ENCODE data around the gene MARCO.
"Not testable (repeated sequence)": the region's sequence is repeated elsewhere in the genome, so short reads cannot be mapped to it uniquely, and the experiment has no call there.

The MARCO gene

GRCh38 chr2:119008108-119008507 is 66.1 kb downstream of the MARCO start:
- DNase-seq: peak in 1 of 2 experiments; percentile 41

- DNase-seq: no peak
Measured at GRCh38 chr2:119009110-119009509, 67.1 kb downstream of the MARCO start.

GRCh38 chr2:119010336-119010735 is 68.3 kb downstream of the MARCO start:
- no peak for DNase-seq

- peak; percentile 9 to 84 for DNase-seq
Measured at GRCh38 chr2:119011162-119011909, 69.3 kb downstream of the MARCO start.

DNA sequence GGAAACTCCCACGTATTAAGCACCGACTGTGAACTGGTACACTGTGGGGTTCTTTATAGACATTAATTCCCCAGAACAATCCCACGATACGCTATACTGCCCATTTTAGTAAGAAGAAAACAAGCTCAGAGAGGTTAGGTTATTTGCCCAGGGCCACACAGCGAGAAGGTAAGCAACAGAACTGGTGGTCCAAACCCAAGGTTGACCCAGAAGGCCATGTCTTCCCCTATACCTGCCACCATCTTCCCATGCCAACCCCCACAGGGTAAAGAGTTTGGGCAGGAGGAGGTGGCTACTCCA is 69.9 kb downstream of the MARCO start:
- DNase-seq: no peak

- no peak for DNase-seq
Measured at GRCh38 chr2:119012345-119013301, 70.6 kb downstream of the MARCO start.

DNA sequence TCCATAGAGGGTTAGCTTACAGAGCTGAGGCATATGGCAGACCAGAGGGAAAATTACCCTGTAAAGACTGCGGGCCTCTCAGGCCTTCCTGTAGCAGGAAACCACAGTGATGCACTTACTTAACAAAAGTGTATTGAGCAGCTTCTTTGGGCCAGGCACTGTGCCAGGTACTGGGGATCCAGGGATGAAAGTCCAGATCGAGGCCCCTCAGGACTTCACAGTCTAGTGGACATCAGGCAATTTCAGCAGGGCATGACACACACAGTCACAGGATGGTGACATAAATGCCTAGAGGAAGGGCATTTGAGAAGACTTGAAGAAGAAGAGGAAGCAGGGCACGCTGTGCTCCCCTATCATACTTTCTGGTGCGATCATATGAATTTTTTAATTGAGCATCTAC is 71.7 kb downstream of the MARCO start:
- no peak for DNase-seq

DNA sequence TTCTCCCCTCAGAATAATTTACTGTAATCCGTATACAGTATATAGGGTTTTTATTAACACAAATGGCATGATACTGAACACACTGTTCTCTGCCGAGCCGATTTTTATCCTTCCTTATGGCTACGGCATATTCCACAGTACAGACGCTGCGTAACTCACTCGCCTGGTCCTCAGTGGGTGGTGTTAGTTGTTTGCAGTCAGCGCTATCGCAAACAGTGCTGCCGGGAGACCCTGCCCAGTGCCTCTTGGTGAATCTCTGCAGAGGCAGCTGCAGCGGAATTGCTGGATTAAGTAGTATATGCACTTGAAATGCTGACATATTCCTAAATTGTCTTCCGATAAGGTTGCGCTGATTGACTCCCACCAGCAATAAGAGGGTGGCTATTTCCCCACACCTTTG is 73.9 kb downstream of the MARCO start:
- DNase-seq: peak; percentile 13 to 69

GRCh38 chr2:119019521-119019920 is 77.5 kb downstream of the MARCO start:
- DNase-seq: no peak

DNA sequence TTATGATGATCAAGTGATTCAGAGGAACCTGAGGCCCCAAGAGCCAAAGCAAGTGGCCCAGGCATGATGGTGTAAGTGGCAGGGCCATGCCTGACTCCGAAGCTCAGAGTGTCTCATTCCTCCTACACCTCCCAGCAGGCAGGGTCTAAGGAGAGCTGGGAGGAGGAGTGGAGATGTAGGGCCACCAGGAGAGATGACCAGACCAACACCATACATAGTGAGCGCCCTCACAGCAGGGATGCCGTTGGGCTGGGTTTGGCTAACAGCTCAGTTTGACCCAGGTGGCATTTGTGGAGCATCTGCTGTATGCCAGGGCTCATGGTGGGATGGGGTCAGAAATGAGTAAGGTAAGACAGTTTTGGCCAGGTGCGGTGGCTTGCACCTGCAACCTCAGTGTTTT is 80.7 kb downstream of the MARCO start:
- no peak for DNase-seq

DNA sequence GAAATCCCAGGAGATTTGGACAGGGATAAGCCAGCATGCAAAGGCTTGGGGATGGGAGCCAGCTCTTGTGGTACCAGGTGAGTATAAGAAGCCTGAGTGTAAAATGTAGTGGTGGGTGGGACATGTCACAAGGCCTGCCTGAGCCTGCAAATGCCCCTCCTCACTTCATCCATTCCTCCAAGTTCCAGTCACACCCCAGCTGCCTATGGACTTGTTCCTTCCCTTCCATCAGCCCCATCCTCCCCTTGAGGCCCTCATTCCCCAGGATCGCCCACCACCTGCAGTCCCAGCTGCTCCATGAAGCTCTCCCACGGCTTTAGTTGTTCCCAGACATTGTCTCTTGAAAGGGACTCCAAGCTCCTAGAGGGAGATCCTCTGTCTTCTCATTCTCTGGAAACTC is 81.5 kb downstream of the MARCO start:
- peak in 1 of 2 experiments; percentile 12 for DNase-seq

DNA sequence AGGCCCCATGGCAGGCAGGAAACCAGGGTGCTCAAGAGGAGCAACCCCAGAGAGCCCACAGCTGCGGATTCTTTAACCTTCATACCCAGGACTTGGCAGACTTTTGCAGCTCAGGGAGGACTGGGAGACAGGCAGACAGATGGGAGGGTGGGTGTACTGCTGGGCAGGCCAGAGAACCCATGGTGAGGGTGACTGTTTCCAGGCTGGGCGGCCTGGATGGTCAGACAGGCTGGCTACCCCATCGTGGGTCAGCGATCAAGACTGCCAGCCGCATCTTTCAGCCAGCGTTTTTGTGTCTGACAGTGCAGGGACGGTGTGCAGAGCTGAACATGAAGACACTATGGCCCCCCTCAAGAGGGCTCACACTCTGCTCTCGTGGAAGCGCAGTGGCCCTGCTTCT is 82.2 kb downstream of the MARCO start:
- no peak for DNase-seq

- DNase-seq: no peak
Measured at GRCh38 chr2:119024568-119024967, 82.6 kb downstream of the MARCO start.

- DNase-seq: no peak
Measured at GRCh38 chr2:119025013-119025412, 83.0 kb downstream of the MARCO start.

DNA sequence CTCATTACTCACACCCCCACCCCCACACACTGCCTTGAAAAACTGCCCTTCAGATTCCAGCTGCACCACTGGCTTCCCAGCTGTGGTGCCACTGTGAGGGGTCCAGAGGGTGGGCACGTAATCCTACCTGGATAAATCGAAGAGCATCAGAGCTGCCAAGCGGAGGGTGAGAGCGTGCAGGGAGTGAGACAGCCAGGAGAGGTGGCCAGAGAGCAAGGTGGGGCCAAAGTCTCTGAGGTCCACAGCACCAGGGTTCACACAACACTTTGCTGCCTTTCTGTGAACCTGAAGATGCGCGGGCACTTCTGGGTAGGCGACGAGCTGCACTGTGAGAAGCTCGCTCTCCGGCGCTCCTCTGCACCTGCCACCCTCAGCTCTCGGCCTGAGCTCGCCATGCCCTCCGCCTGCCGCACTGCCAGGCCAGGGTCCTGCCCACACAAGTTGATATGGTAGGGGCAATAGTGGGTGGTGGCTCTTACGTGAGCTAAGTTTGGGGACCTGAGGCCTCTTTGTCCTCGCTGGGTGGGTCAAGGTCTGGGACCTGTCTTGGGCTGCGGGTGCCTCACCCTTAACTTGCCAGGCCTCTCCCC is 83.9 kb downstream of the MARCO start:
- DNase-seq: no peak

- peak; percentile 39 to 57 for DNase-seq
Measured at GRCh38 chr2:119026890-119027289, 84.9 kb downstream of the MARCO start.

DNA sequence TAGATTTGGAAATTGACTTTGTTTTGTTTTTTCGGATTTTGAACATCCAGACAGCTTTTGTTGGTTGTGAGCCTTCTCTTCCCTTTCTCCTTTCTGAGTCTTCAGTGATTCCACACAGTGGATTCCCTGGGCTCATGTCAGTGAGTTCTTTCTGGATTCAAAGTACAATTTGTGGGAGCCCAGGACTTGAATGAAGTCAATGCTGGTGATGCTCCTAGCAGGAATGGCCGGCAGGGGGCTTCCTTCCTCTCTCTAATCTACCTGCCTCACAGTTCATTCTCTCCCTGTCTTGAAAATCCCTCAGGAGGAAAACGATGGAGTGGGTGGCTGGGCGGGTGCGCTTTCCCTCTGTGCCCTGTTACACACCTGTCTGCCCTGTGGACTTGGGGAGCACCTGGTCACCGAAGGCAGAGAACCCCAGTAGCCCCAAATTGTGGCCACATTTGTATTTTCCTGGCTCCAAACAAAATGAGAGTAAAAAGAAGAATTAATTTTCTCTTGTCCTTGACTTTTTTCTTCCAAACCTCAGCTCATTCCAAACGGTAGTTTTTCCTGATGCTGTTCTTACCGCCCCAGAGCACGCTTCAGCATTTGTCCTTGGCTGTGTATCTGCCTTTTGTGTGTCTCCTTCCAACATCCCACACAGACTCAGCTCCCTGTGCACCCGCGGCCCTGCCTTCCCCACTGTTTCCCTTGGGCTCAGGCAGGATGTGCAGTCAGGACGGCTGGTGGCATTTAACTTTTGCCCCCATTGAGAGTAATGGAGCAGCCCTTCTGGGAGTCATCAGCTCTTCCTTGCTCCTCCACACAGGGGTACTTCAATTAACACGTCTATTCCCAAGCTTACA is 86.6 kb downstream of the MARCO start:
- DNase-seq: peak; percentile 62 to 85

DNA sequence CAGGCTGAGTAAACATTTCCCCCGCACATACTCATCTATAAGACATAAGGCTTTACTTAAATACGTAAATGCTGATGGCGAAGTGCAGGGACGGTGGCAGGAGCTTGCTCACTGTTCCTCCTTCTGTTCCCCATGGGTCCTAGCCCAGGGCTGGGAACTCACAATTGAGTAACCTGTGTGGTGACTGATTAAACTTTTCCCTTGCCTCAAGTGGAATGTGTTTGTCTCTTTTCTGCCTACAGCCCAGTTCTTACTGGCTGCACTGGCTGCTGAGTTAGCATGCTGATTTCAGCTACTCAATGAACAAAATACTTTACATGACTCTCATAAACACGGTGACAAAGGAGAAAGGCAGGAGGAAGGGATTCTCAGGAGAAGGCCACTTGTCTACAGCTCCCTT is 87.3 kb downstream of the MARCO start:
- no peak for DNase-seq

GRCh38 chr2:119037922-119038321 is 95.9 kb downstream of the MARCO start:
- DNase-seq: not testable (repeated sequence)

DNA sequence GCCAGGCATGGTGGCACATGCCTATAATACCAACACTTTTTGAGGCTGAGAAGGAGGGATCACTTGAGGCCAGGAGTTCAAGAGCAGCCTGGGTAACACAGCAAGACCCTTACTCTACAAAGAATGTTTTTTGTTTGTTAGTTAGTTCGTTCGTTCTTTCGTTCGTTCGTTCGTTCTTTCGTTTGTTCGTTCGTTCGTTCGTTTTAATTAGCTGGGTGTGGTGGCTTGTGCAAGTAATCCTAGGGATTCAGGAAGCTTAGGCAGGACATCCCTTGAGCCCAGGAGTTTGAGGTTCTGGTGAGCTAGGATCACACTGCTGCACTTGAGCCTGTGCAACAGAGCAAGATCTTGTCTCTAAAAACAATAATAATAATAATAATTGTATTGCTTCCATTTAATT is 98.7 kb downstream of the MARCO start:
- no peak for DNase-seq
